ENCODE data around the gene RAD1. TPM values are rescaled to one million over a fixed set of nuclear protein-coding genes. Genes with fewer than 3 reads are reported as not detected.
A peak's percentile ranks its signal among the peaks of the same experiment; 100 is the strongest.

Gene RAD1
- total and polyA plus RNA-seq, 2 of the 8 experiments (the other 6 are each of a cell fraction or from before 2014, with no cell fraction given), result 15.1 to 37.3 TPM

DNA sequence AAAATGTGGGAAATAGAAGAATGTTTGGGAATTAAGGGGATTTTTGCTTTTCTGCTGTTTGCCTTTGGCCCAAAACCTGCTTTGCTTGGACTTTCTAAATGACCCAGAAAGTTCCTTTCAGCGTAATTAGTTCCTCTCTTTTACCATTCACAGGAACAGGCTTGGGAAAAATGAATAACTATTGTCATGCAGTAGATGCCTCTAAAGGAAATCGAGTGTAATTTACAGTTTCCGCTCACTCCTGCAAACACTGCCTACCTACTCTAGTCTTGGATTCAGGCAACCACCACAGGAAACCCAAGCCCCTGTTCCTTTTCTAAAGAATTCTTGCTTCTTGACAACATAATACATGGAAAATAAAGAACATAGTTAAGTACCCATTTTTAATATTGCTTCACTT, 51.4 kb downstream of the RAD1 start:
- no peak overlapping the region for H2BK15ac ChIP-seq (ENCODE audit: low read length)
- peak overlapping the region; percentile 20; the same call in 1 of the 2 replicates for H3K27ac ChIP-seq (ENCODE audit: low read depth, low read length)
- no peaks in the 10 kb centered on the region for H3K79me2 ChIP-seq (ENCODE audit: control insufficient read depth in 1 of 2, insufficient read depth in 2 of 2, low read length in 2 of 2)
- H3K79me1 ChIP-seq (ENCODE audit: low read depth, low read length), result no peaks in the 10 kb centered on the region
- peak overlapping the region; percentile 41 to 51; a peak in 3 of 4 replicates for H3K4me2 ChIP-seq (ENCODE audit: insufficient read depth in 1 of 2, low read depth in 2 of 2, low read length in 2 of 2)
- WGBS, 2 experiments (ENCODE audit: extremely low coverage in 1 of 2, insufficient coverage in 1 of 2, insufficient read length in 1 of 2, insufficient replicate concordance in 2 of 2, low coverage in 1 of 2, low lambda C conversion rate in 2 of 2, missing lambda C conversion rate in 1 of 2), result 25% methylated on average over 3 of the region's 3 CpGs; no CpG with 5 or more reads in 1 of the 2 experiments
- no peak overlapping the region for H2AFZ ChIP-seq (ENCODE audit: low read length)
- H3K56ac ChIP-seq (replicated peaks; ENCODE audit: insufficient read length, low read depth, low read length), result no peak overlapping the region
- H3K18ac ChIP-seq (ENCODE audit: extremely low read depth, low read length), result no peak overlapping the region
- no peaks in the 10 kb centered on the region for H3K23me2 ChIP-seq (ENCODE audit: low read depth, low read length)
- no peak overlapping the region for H2BK120ac ChIP-seq (replicated peaks; ENCODE audit: low read depth, low read length)
- H4K20me1 ChIP-seq (replicated peaks in 1 of 2; ENCODE audit: control insufficient read depth in 1 of 2, insufficient read depth in 2 of 2, low read length in 2 of 2), result no peaks in the 10 kb centered on the region
- no peak overlapping the region for H4K5ac ChIP-seq (ENCODE audit: insufficient read length, low read depth, low read length)
- TF ChIP-seq POU5F1 (IDR thresholded peaks at IDR 0.05; ENCODE audit: low read depth, low read length) (peak; percentile 82), POLR2A (IDR thresholded peaks at IDR 0.05; ENCODE audit: control extremely low read depth in 1 of 2, low read depth in 2 of 2, low read length in 2 of 2) (no peak)
- H3K14ac ChIP-seq (ENCODE audit: insufficient read length), result no peak overlapping the region
- no peak overlapping the region for H2AK5ac ChIP-seq (ENCODE audit: low read depth, low read length)
- no peak overlapping the region for H4K91ac ChIP-seq (replicated peaks; ENCODE audit: insufficient read length, low read length)
- POLR2A ChIA-PET (ENCODE audit: partially characterized antibody), result interaction anchor here (1.0 to 1.5 kb wide), 3 partner anchors 15 to 29 kb away, joined by 3 to 6 read pairs (median 4); partner anchors contain the start of gene TTC23L
- H3K9me3 ChIP-seq (ENCODE audit: insufficient read depth in 2 of 2, low read depth in 1 of 2, low read length in 1 of 2), result no peaks in the 10 kb centered on the region
- no peak overlapping the region for H2BK20ac ChIP-seq (ENCODE audit: low read length)
- H3K9ac ChIP-seq (replicated peaks in 1 of 4; ENCODE audit: extremely low read depth in 1 of 4, low read depth in 3 of 4, low read length in 3 of 4), result no peak overlapping the region
- no peak overlapping the region for H4K8ac ChIP-seq (ENCODE audit: extremely low read depth, insufficient read depth, low read length)
- 0 out of 8 replicates have a peak, but pooled peaks cover 0 to 2% (median 0%) of the 10 kb centered on the region in 4 experiments for H3K36me3 ChIP-seq (ENCODE audit: control insufficient read depth in 2 of 4, insufficient read depth in 4 of 4, low read length in 3 of 4)
- no peak overlapping the region for H3K23ac ChIP-seq (ENCODE audit: insufficient read length)
- CTCF ChIA-PET (ENCODE audit: partially characterized antibody), result interaction anchor here (1.2 kb wide), 1 partner anchor 14 kb away, joined by 4 read pairs; no protein-coding TSS in a partner anchor
- peak overlapping the region in 1 of 4 experiments; percentile 31; a peak in 2 of 8 replicates for H3K4me3 ChIP-seq (ENCODE audit: extremely low read depth in 1 of 4, insufficient read depth in 2 of 4, low read depth in 3 of 4, low read length in 4 of 4)
- DNase-seq (ENCODE audit: low read depth in 1 of 2, low spot score in 2 of 2), result no peak
- peaks cover 5 to 15% (median 8%) of the 10 kb centered on the region in 4 experiments for H3K4me1 ChIP-seq (replicated peaks in 1 of 4; ENCODE audit: control insufficient read depth in 3 of 4, insufficient read depth in 4 of 4, low read length in 3 of 4)
- no peak for FAIRE-seq
- H2BK5ac ChIP-seq (ENCODE audit: low read depth, low read length), result peak overlapping the region; percentile 80; the same call in 1 of the 2 replicates
- H3K27me3 ChIP-seq (replicated peaks in 1 of 4; ENCODE audit: control insufficient read depth in 3 of 4, extremely low read depth in 1 of 4, insufficient read depth in 3 of 4, low read length in 3 of 4), result no peaks in the 10 kb centered on the region
- H3K4ac ChIP-seq (replicated peaks; ENCODE audit: insufficient read length, low read depth, low read length), result no peak overlapping the region
- H2BK12ac ChIP-seq (ENCODE audit: low read depth, low read length), result peak overlapping the region; percentile 32; the same call in 1 of the 2 replicates

Measured in H1 (cell line).